Measurements from ENCODE around the gene MAP6. TPM values are rescaled to one million over a fixed set of nuclear protein-coding genes. Genes with fewer than 3 reads are reported as not detected.

The MAP6 gene
- total RNA-seq, 2 donors from 2014 or later, result 0.58 to 1.7 TPM

- ATAC-seq, result no peak
- intact Hi-C loops (cut with DNase I, micrococcal nuclease), result no loop called here
- DNase-seq, result no peak
Observed at GRCh38 chr11:75582506-75582894, 86.3 kb downstream of the MAP6 start.

- DNase-seq (no peak), ATAC-seq (no peak)
- intact Hi-C loops (cut with DNase I, micrococcal nuclease), result no loop called here
Observed at GRCh38 chr11:75579841-75580240, 89.0 kb downstream of the MAP6 start.

- ATAC-seq, result no peak
- intact Hi-C loops (cut with DNase I, micrococcal nuclease), result no loop called here
- no peak for DNase-seq
Observed at GRCh38 chr11:75578977-75579376, 89.9 kb downstream of the MAP6 start.

GRCh38 chr11:75577207-75577606, 91.6 kb downstream of the MAP6 start:
- DNase-seq (peak in 1 of 2 donors; percentile 69), ATAC-seq (peak; percentile 62)
- intact Hi-C loops (cut with DNase I, micrococcal nuclease), result no loop called here

- intact Hi-C loops (cut with DNase I, micrococcal nuclease), result no loop called here
- ATAC-seq, result peak; percentile 83
- peak; percentile 59 to 76 for DNase-seq
Observed at GRCh38 chr11:75576499-75576918, 92.3 kb downstream of the MAP6 start.

- ATAC-seq, result no peak
- intact Hi-C loops (cut with DNase I, micrococcal nuclease), result no loop called here
- no peak for DNase-seq
Observed at GRCh38 chr11:75576017-75576416, 92.8 kb downstream of the MAP6 start.

- DNase-seq, result no peak
- intact Hi-C loops (cut with DNase I, micrococcal nuclease), result no loop called here
- ATAC-seq, result no peak
Observed at GRCh38 chr11:75574698-75575602, 93.9 kb downstream of the MAP6 start.

GRCh38 chr11:75572744-75573143, 96.1 kb downstream of the MAP6 start:
- intact Hi-C loops (cut with DNase I, micrococcal nuclease), result no loop called here
- DNase-seq (no peak), ATAC-seq (no peak)

GRCh38 chr11:75571625-75572024, 97.2 kb downstream of the MAP6 start:
- intact Hi-C loops (cut with DNase I, micrococcal nuclease), result no loop called here
- no peak for DNase-seq
- ATAC-seq, result no peak

GRCh38 chr11:75570559-75571139, 98.2 kb downstream of the MAP6 start:
- intact Hi-C loops (cut with DNase I, micrococcal nuclease), result no loop called here
- ATAC-seq, result no peak
- DNase-seq, result no peak

- DNase-seq (no peak), ATAC-seq (no peak)
- intact Hi-C loops (cut with DNase I, micrococcal nuclease), result no loop called here
Observed at GRCh38 chr11:75568616-75569219, 100.1 kb downstream of the MAP6 start.

GRCh38 chr11:75567971-75568370, 100.9 kb downstream of the MAP6 start:
- DNase-seq (no peak), ATAC-seq (no peak)
- intact Hi-C loops (cut with DNase I, micrococcal nuclease), result no loop called here

GRCh38 chr11:75566763-75567279, 102.0 kb downstream of the MAP6 start:
- ATAC-seq, result no peak
- intact Hi-C loops (cut with DNase I, micrococcal nuclease), result no loop called here
- DNase-seq, result no peak

- DNase-seq (no peak), ATAC-seq (no peak)
- intact Hi-C loops (cut with DNase I, micrococcal nuclease), result no loop called here
Observed at GRCh38 chr11:75565916-75566762, 102.7 kb downstream of the MAP6 start.

GRCh38 chr11:75565221-75565814, 103.5 kb downstream of the MAP6 start:
- ATAC-seq (no peak), DNase-seq (peak in 1 of 2 donors; percentile 39)
- intact Hi-C loops (cut with DNase I, micrococcal nuclease), result no loop called here

GRCh38 chr11:75563978-75564552, 104.8 kb downstream of the MAP6 start:
- ATAC-seq (no peak), DNase-seq (peak; percentile 33 to 56)
- intact Hi-C loops (cut with DNase I, micrococcal nuclease), result no loop called here

GRCh38 chr11:75563501-75563977, 105.3 kb downstream of the MAP6 start:
- no peak for DNase-seq
- intact Hi-C loops (cut with DNase I, micrococcal nuclease), result no loop called here
- no peak for ATAC-seq

- ATAC-seq, result peak; percentile 21
- intact Hi-C loops (cut with DNase I, micrococcal nuclease), result no loop called here
- peak in 1 of 2 donors; percentile 36 for DNase-seq
Observed at GRCh38 chr11:75562836-75563484, 105.9 kb downstream of the MAP6 start.
